HAP-1 (cell line): ENCODE data around the gene HOXD3.

Experiments
- DNase-seq, 2 experiments: peaks; one replicate each; pipeline ENCODE4 v3.0.0-alpha.2; 2016 to 2020; ENCODE audit warnings: low spot score in 2 of 2
- H3K27me3 ChIP-seq: fragments of 250-450 bp; sonication (Bioruptor Pico); 2 replicates; pipeline ENCODE4 v1.5.1; 2020; ENCODE audit warnings: low read depth, mild to moderate bottlenecking, moderate library complexity
- H3K36me3 ChIP-seq: fragments of 250-450 bp; sonication (Bioruptor Pico); replicated peaks from 2 replicates; pipeline ENCODE4 v1.5.1; 2020; ENCODE audit warnings: mild to moderate bottlenecking
- H3K4me1 ChIP-seq: fragments of 250-450 bp; sonication (Bioruptor Pico); 2 replicates; pipeline ENCODE4 v1.5.1; 2020; ENCODE audit warnings: mild to moderate bottlenecking
- H3K4me3 ChIP-seq: fragments of 250-450 bp; sonication (Bioruptor Pico); 2 replicates; pipeline ENCODE4 v1.5.1; 2020; ENCODE audit warnings: mild to moderate bottlenecking, moderate library complexity
- H3K9me3 ChIP-seq: fragments of 250-450 bp; sonication (Bioruptor Pico); 2 replicates; pipeline ENCODE4 v1.5.1; 2020; ENCODE audit warnings: mild to moderate bottlenecking, moderate library complexity
- in situ Hi-C: fragments of 300-500 bp; cut with MboI; formaldehyde crosslinking; loops from 3 replicates; pipeline ENCODE4 v1.14.3; 2020; ENCODE audit warnings: low sequenced_read_pairs, inconsistent platforms, mixed read lengths

Gene HOXD3

GRCh38 chr2:176134035-176134434, 23.1 kb upstream of the HOXD3 start:
- in situ Hi-C loops, result no loop called here
- H3K36me3 ChIP-seq, result no peaks in the 10 kb centered on the region

GRCh38 chr2:176135035-176135440, 22.1 kb upstream of the HOXD3 start:
- Histone ChIP-seq H3K9me3 (no peaks in the 10 kb centered on the region), H3K27me3 (no peaks in the 10 kb centered on the region), H3K4me3 (no peak overlapping the region), H3K36me3 (no peaks in the 10 kb centered on the region), H3K4me1 (peaks cover 24% of the 10 kb centered on the region)
- DNase-seq, result peak in 1 of 2 experiments; percentile 41
- in situ Hi-C loops, result loop anchor here (5.0 kb wide), 1 partner anchor 322 kb away; no protein-coding TSS in a partner anchor

More at GRCh38 chr2:176134035-176134434, 23.1 kb upstream of the HOXD3 start:
- Histone ChIP-seq H3K9me3 (no peaks in the 10 kb centered on the region), H3K27me3 (no peaks in the 10 kb centered on the region), H3K4me3 (no peak overlapping the region), H3K4me1 (peaks cover 28% of the 10 kb centered on the region)
- no peak for DNase-seq

GRCh38 chr2:176136374-176137251, 20.5 kb upstream of the HOXD3 start:
- no peaks in the 10 kb centered on the region for H3K9me3 ChIP-seq
- H3K4me1 ChIP-seq, result peaks cover 26% of the 10 kb centered on the region
- no peaks in the 10 kb centered on the region for H3K36me3 ChIP-seq
- DNase-seq, result peak; percentile 66 to 68
- in situ Hi-C loops, result loop anchor here (5.0 kb wide), 1 partner anchor 321 kb away; no protein-coding TSS in a partner anchor
- no peaks in the 10 kb centered on the region for H3K27me3 ChIP-seq
- H3K4me3 ChIP-seq, result peak overlapping the region; percentile 64

GRCh38 chr2:176137252-176137580, 19.9 kb upstream of the HOXD3 start:
- Histone ChIP-seq H3K9me3 (no peaks in the 10 kb centered on the region), H3K36me3 (no peaks in the 10 kb centered on the region), H3K4me1 (peaks cover 24% of the 10 kb centered on the region), H3K4me3 (peak overlapping the region; percentile 64), H3K27me3 (no peaks in the 10 kb centered on the region)
- in situ Hi-C loops, result loop anchor here (5.0 kb wide), 1 partner anchor 320 kb away; no protein-coding TSS in a partner anchor
- no peak for DNase-seq

GRCh38 chr2:176137906-176138305, 19.2 kb upstream of the HOXD3 start:
- Histone ChIP-seq H3K36me3 (no peaks in the 10 kb centered on the region), H3K9me3 (no peaks in the 10 kb centered on the region), H3K27me3 (no peaks in the 10 kb centered on the region), H3K4me1 (peaks cover 24% of the 10 kb centered on the region), H3K4me3 (peak overlapping the region; percentile 64)
- no peak for DNase-seq
- in situ Hi-C loops, result loop anchor here (5.0 kb wide), 1 partner anchor 319 kb away; no protein-coding TSS in a partner anchor

GRCh38 chr2:176138526-176138922, 18.6 kb upstream of the HOXD3 start:
- H3K27me3 ChIP-seq, result no peaks in the 10 kb centered on the region
- DNase-seq, result no peak
- peak overlapping the region; percentile 64; the same call in 1 of the 2 replicates for H3K4me3 ChIP-seq
- in situ Hi-C loops, result loop anchor here (5.0 kb wide), 1 partner anchor 319 kb away; no protein-coding TSS in a partner anchor
- no peaks in the 10 kb centered on the region for H3K9me3 ChIP-seq
- peaks cover 24% of the 10 kb centered on the region for H3K4me1 ChIP-seq
- H3K36me3 ChIP-seq, result no peaks in the 10 kb centered on the region

- no peak for DNase-seq
- in situ Hi-C loops, result loop anchor here (5.0 kb wide), 1 partner anchor 318 kb away; no protein-coding TSS in a partner anchor
- no peak overlapping the region for H3K4me3 ChIP-seq
- peaks cover 24% of the 10 kb centered on the region for H3K4me1 ChIP-seq
- no peaks in the 10 kb centered on the region for H3K27me3 ChIP-seq
- H3K9me3 ChIP-seq, result no peaks in the 10 kb centered on the region
- H3K36me3 ChIP-seq, result no peaks in the 10 kb centered on the region
These were observed 18.0 kb upstream of the HOXD3 start for GRCh38 chr2:176138923-176139660.

GRCh38 chr2:176139661-176140512, 17.2 kb upstream of the HOXD3 start:
- Histone ChIP-seq H3K4me3 (peak overlapping the region; percentile 42), H3K9me3 (no peaks in the 10 kb centered on the region), H3K4me1 (peaks cover 23% of the 10 kb centered on the region), H3K27me3 (no peaks in the 10 kb centered on the region), H3K36me3 (no peaks in the 10 kb centered on the region)
- DNase-seq, result no peak
- in situ Hi-C loops, result loop anchor here (5.0 kb wide), 1 partner anchor 317 kb away; no protein-coding TSS in a partner anchor

GRCh38 chr2:176140513-176141317, 16.4 kb upstream of the HOXD3 start:
- H3K27me3 ChIP-seq, result no peaks in the 10 kb centered on the region

GRCh38 chr2:176142281-176142680, 14.8 kb upstream of the HOXD3 start:
- Histone ChIP-seq H3K4me1 (peaks cover 23% of the 10 kb centered on the region), H3K4me3 (no peak overlapping the region), H3K27me3 (no peaks in the 10 kb centered on the region), H3K9me3 (no peaks in the 10 kb centered on the region), H3K36me3 (peaks cover 3% of the 10 kb centered on the region; the same call in 1 of the 2 replicates)
- in situ Hi-C loops, result no loop called here
- DNase-seq, result no peak

More at GRCh38 chr2:176140513-176141317, 16.4 kb upstream of the HOXD3 start:
- peak; percentile 60 to 87 for DNase-seq
- Histone ChIP-seq H3K4me1 (peaks cover 17% of the 10 kb centered on the region), H3K36me3 (peaks cover under 1% of the 10 kb centered on the region; the same call in 1 of the 2 replicates), H3K4me3 (peak overlapping the region; percentile 42), H3K9me3 (no peaks in the 10 kb centered on the region)
- in situ Hi-C loops, result no loop called here

- no peak for DNase-seq
- H3K9me3 ChIP-seq, result no peaks in the 10 kb centered on the region
- in situ Hi-C loops, result no loop called here
- H3K27me3 ChIP-seq, result no peaks in the 10 kb centered on the region
- no peak overlapping the region for H3K4me3 ChIP-seq
- peaks cover 14% of the 10 kb centered on the region for H3K4me1 ChIP-seq
- H3K36me3 ChIP-seq, result peaks cover 3% of the 10 kb centered on the region; the same call in 1 of the 2 replicates
These were observed 11.8 kb upstream of the HOXD3 start for GRCh38 chr2:176145085-176145969.

GRCh38 chr2:176146101-176146500, 11.0 kb upstream of the HOXD3 start:
- Histone ChIP-seq H3K36me3 (peaks cover 3% of the 10 kb centered on the region; the same call in 1 of the 2 replicates), H3K4me3 (no peak overlapping the region), H3K27me3 (no peaks in the 10 kb centered on the region), H3K9me3 (no peaks in the 10 kb centered on the region), H3K4me1 (peaks cover 9% of the 10 kb centered on the region)
- DNase-seq, result peak; percentile 41 to 48
- in situ Hi-C loops, result no loop called here
